ENCODE data around the gene MMEL1. TPM values are rescaled to one million over a fixed set of nuclear protein-coding genes. Genes with fewer than 3 reads are reported as not detected.

Gene MMEL1
- total RNA-seq, 3 donors from 2014 or later, result 9.2 to 12.7 TPM; not detected in 1

- Histone ChIP-seq H3K27ac (no peak overlapping the region), H3K36me3 (no peaks in the 10 kb centered on the region), H3K9me3 (no peaks in the 10 kb centered on the region), H3K4me1 (no peaks in the 10 kb centered on the region), H3K4me3 (no peak overlapping the region), H3K27me3 (peaks cover 0 to 22% of the 10 kb centered on the region in 2 donors)
- TF ChIP-seq CTCF (IDR thresholded peaks at IDR 0.05) (no peak), POLR2AphosphoS5 (IDR thresholded peaks at IDR 0.05) (no peak), POLR2A (IDR thresholded peaks at IDR 0.05) (no peak)
- DNase-seq (ENCODE audit: low spot score in 2 of 2), result peak in 1 of 2 donors; percentile 47
- intact Hi-C loops (cut with DNase I; ENCODE audit: low total_unique reads), result loop anchor here (5.0 to 10.0 kb wide), 2 partner anchors 202 to 550 kb away; partner anchors contain the start of gene PRKCZ
Observed at GRCh38 chr1:2604844-2605508, 27.8 kb downstream of the MMEL1 start.

GRCh38 chr1:2604156-2604843 is 28.5 kb downstream of the MMEL1 start:
- no peaks in the 10 kb centered on the region for H3K9me3 ChIP-seq
- H3K27ac ChIP-seq, result no peak overlapping the region
- H3K4me1 ChIP-seq, result no peaks in the 10 kb centered on the region
- no peak for TF ChIP-seq POLR2A (IDR thresholded peaks at IDR 0.05)
- TF ChIP-seq CTCF (IDR thresholded peaks at IDR 0.05), result no peak
- TF ChIP-seq POLR2AphosphoS5 (IDR thresholded peaks at IDR 0.05), result no peak
- DNase-seq (ENCODE audit: low spot score in 2 of 2), result no peak
- H3K4me3 ChIP-seq, result no peak overlapping the region
- H3K36me3 ChIP-seq, result no peaks in the 10 kb centered on the region
- H3K27me3 ChIP-seq, result peaks cover 0 to 22% of the 10 kb centered on the region in 2 donors
- intact Hi-C loops (cut with DNase I; ENCODE audit: low total_unique reads), result loop anchor here (5.0 to 10.0 kb wide), 2 partner anchors 203 to 549 kb away; partner anchors contain the start of gene PRKCZ

GRCh38 chr1:2603521-2604155 is 29.2 kb downstream of the MMEL1 start:
- peaks cover 0 to 6% of the 10 kb centered on the region in 2 donors for H3K9me3 ChIP-seq
- H3K4me3 ChIP-seq, result no peak overlapping the region
- H3K27me3 ChIP-seq, result peaks cover 0 to 22% of the 10 kb centered on the region in 2 donors
- intact Hi-C loops (cut with DNase I; ENCODE audit: low total_unique reads), result loop anchor here (5.0 to 10.0 kb wide), 2 partner anchors 204 to 549 kb away; partner anchors contain the start of gene PRKCZ
- TF ChIP-seq CTCF (IDR thresholded peaks at IDR 0.05) (no peak), POLR2AphosphoS5 (IDR thresholded peaks at IDR 0.05) (no peak), POLR2A (IDR thresholded peaks at IDR 0.05) (no peak)
- H3K36me3 ChIP-seq, result no peaks in the 10 kb centered on the region
- no peak for DNase-seq (ENCODE audit: low spot score in 2 of 2)
- no peak overlapping the region for H3K27ac ChIP-seq
- H3K4me1 ChIP-seq, result no peaks in the 10 kb centered on the region

- Histone ChIP-seq H3K27me3 (peaks cover 0 to 22% of the 10 kb centered on the region in 2 donors), H3K9me3 (peaks cover 0 to 10% of the 10 kb centered on the region in 2 donors), H3K27ac (no peak overlapping the region), H3K36me3 (no peaks in the 10 kb centered on the region), H3K4me3 (no peak overlapping the region), H3K4me1 (no peaks in the 10 kb centered on the region)
- no peak for DNase-seq (ENCODE audit: low spot score in 2 of 2)
- TF ChIP-seq POLR2A (IDR thresholded peaks at IDR 0.05), result no peak
- no peak for TF ChIP-seq CTCF (IDR thresholded peaks at IDR 0.05)
- TF ChIP-seq POLR2AphosphoS5 (IDR thresholded peaks at IDR 0.05), result no peak
- intact Hi-C loops (cut with DNase I; ENCODE audit: low total_unique reads), result loop anchor here (5.0 to 10.0 kb wide), 2 partner anchors 204 to 548 kb away; partner anchors contain the start of gene PRKCZ
Observed at GRCh38 chr1:2602866-2603520, 29.8 kb downstream of the MMEL1 start.
